Measurements from ENCODE around the gene PCSK5.

Gene PCSK5

GRCh38 chr9:76396597-76396996 lies 506.1 kb downstream of the PCSK5 start:
- DNase-seq (ENCODE audit: low spot score), result no peak

- no peak for DNase-seq (ENCODE audit: low spot score)
Measured at GRCh38 chr9:76399856-76400255, 509.4 kb downstream of the PCSK5 start.

GRCh38 chr9:76400534-76401096 lies 510.1 kb downstream of the PCSK5 start:
- DNase-seq (ENCODE audit: low spot score), result no peak

- no peak for DNase-seq (ENCODE audit: low spot score)
Measured at GRCh38 chr9:76401176-76401575, 510.7 kb downstream of the PCSK5 start.

- no peak for DNase-seq (ENCODE audit: low spot score)
Measured at GRCh38 chr9:76401580-76402354, 511.3 kb downstream of the PCSK5 start.

GRCh38 chr9:76403352-76403751 lies 512.9 kb downstream of the PCSK5 start:
- peak; percentile 79 for DNase-seq (ENCODE audit: low spot score)

- no peak for DNase-seq (ENCODE audit: low spot score)
Measured at GRCh38 chr9:76404401-76404800, 513.9 kb downstream of the PCSK5 start.

- DNase-seq (ENCODE audit: low spot score), result no peak
Measured at GRCh38 chr9:76405340-76405739, 514.9 kb downstream of the PCSK5 start.

- DNase-seq (ENCODE audit: low spot score), result no peak
Measured at GRCh38 chr9:76405868-76406267, 515.4 kb downstream of the PCSK5 start.

Measured in AG08395 (cell line).